HK-2 (cell line): ENCODE data around the gene ASCL4.
"Not testable (repeated sequence)": the region's sequence is repeated elsewhere in the genome, so short reads cannot be mapped to it uniquely, and the experiment has no call there.

Experiments
- DNase-seq: peaks from one replicate; pipeline ENCODE4 v3.0.0-alpha.2; 2018; ENCODE audit not compliant: unreplicated experiment

Gene ASCL4

GRCh38 chr12:107774349-107775029, at the start of gene ASCL4:
TSS of gene ASCL4 (plus strand) at chr12:107774704. CDS start at chr12:107775219, 515 bp downstream.
- no peak for DNase-seq

- DNase-seq, result not testable (repeated sequence)
Observed at GRCh38 chr12:107727327-107727726, 47.2 kb upstream of the ASCL4 start.

GRCh38 chr12:107727742-107728141, 46.8 kb upstream of the ASCL4 start:
- not testable (repeated sequence) for DNase-seq

- no peak for DNase-seq
Observed at GRCh38 chr12:107730618-107731341, 43.7 kb upstream of the ASCL4 start.

GRCh38 chr12:107731366-107731765, 43.1 kb upstream of the ASCL4 start:
- peak; percentile 8 for DNase-seq

GRCh38 chr12:107732365-107732764, 42.1 kb upstream of the ASCL4 start:
- DNase-seq, result no peak

GRCh38 chr12:107734139-107734538, 40.4 kb upstream of the ASCL4 start:
- DNase-seq, result no peak

GRCh38 chr12:107735763-107736162, 38.7 kb upstream of the ASCL4 start:
- no peak for DNase-seq

- no peak for DNase-seq
Observed at GRCh38 chr12:107736914-107737313, 37.6 kb upstream of the ASCL4 start.

- no peak for DNase-seq
Observed at GRCh38 chr12:107748472-107748871, 26.0 kb upstream of the ASCL4 start.

- no peak for DNase-seq
Observed at GRCh38 chr12:107749083-107749482, 25.4 kb upstream of the ASCL4 start.

GRCh38 chr12:107759410-107759809, 15.1 kb upstream of the ASCL4 start:
- peak; percentile 37 for DNase-seq

GRCh38 chr12:107760207-107760808, 14.2 kb upstream of the ASCL4 start:
- DNase-seq, result peak; percentile 30

- peak; percentile 91 for DNase-seq
Observed at GRCh38 chr12:107760809-107761501, 13.5 kb upstream of the ASCL4 start, which contains the start of gene PRDM4. TSS of gene PRDM4 (minus strand) at chr12:107761137. CDS start at chr12:107760515, 622 bp downstream.

- no peak for DNase-seq
Observed at GRCh38 chr12:107761502-107761904, 13.0 kb upstream of the ASCL4 start.

- DNase-seq, result no peak
Observed at GRCh38 chr12:107762874-107763273, 11.6 kb upstream of the ASCL4 start.

- no peak for DNase-seq
Observed at GRCh38 chr12:107764626-107765025, 9.9 kb upstream of the ASCL4 start.

- DNase-seq, result no peak
Observed at GRCh38 chr12:107765316-107765715, 9.2 kb upstream of the ASCL4 start.

- no peak for DNase-seq
Observed at GRCh38 chr12:107767466-107767865, 7.0 kb upstream of the ASCL4 start.

- no peak for DNase-seq
Observed at GRCh38 chr12:107775093-107775721, 703 bp downstream of the ASCL4 start.

- DNase-seq, result no peak
Observed at GRCh38 chr12:107776171-107776570, 1.7 kb downstream of the ASCL4 start.
